NOMO-1 treated with dmso at 0.1 percent for 144 hours (cell line): ENCODE results near the gene TMEM139.

Experiments used
- DNase-seq: peaks from one replicate; lab custom pipeline; 2025; ENCODE audit not compliant: unreplicated experiment; lab: John Stamatoyannopoulos, UW

The TMEM139 gene

GRCh38 chr7:143284591-143285469 is at the start of gene TMEM139:
TMEM139 (plus strand) TSS chr7:143284958; CDS start chr7:143285958, 1,000 bp downstream.
- DNase-seq, result no peak

- DNase-seq, result no peak
Observed at GRCh38 chr7:143235561-143235960, 49.2 kb upstream of the TMEM139 start.

- DNase-seq, result no peak
Observed at GRCh38 chr7:143236408-143236990, 48.3 kb upstream of the TMEM139 start.

GRCh38 chr7:143237366-143237765 is 47.4 kb upstream of the TMEM139 start:
- DNase-seq, result no peak

GRCh38 chr7:143238289-143238980 is 46.3 kb upstream of the TMEM139 start:
- no peak for DNase-seq

- DNase-seq, result peak; percentile 40
Observed at GRCh38 chr7:143239813-143240212, 44.9 kb upstream of the TMEM139 start.

- peak; percentile 52 for DNase-seq
Observed at GRCh38 chr7:143240291-143241168, 44.2 kb upstream of the TMEM139 start.

- DNase-seq, result no peak
Observed at GRCh38 chr7:143242306-143242705, 42.5 kb upstream of the TMEM139 start.

- no peak for DNase-seq
Observed at GRCh38 chr7:143243111-143243510, 41.6 kb upstream of the TMEM139 start.

- no peak for DNase-seq
Observed at GRCh38 chr7:143243614-143244013, 41.1 kb upstream of the TMEM139 start.

GRCh38 chr7:143244321-143244720 is 40.4 kb upstream of the TMEM139 start:
- DNase-seq, result no peak

GRCh38 chr7:143245123-143245522 is 39.6 kb upstream of the TMEM139 start:
- DNase-seq, result no peak

- DNase-seq, result no peak
Observed at GRCh38 chr7:143247372-143247771, 37.4 kb upstream of the TMEM139 start.

- DNase-seq, result no peak
Observed at GRCh38 chr7:143248761-143249354, 35.9 kb upstream of the TMEM139 start.

GRCh38 chr7:143250199-143250598 is 34.6 kb upstream of the TMEM139 start:
- DNase-seq, result no peak

GRCh38 chr7:143250822-143251221 is 33.9 kb upstream of the TMEM139 start:
- no peak for DNase-seq

- DNase-seq, result no peak
Observed at GRCh38 chr7:143252006-143252405, 32.8 kb upstream of the TMEM139 start.

- no peak for DNase-seq
Observed at GRCh38 chr7:143255564-143255963, 29.2 kb upstream of the TMEM139 start.

- DNase-seq, result no peak
Observed at GRCh38 chr7:143256325-143256724, 28.4 kb upstream of the TMEM139 start.

GRCh38 chr7:143256932-143257331 is 27.8 kb upstream of the TMEM139 start:
- DNase-seq, result no peak
